IMR-90 (cell line): Measurements from ENCODE around the gene RBM39. TPM values are rescaled to one million over a fixed set of nuclear protein-coding genes. Genes with fewer than 3 reads are reported as not detected.

Experiments
- ATAC-seq: fragments of 200-7000 bp; cut with Tn5 transposase; 2 replicates; pipeline ENCODE4 v1.9.1; 2020; ENCODE audit warnings: low read depth, mild to moderate bottlenecking, moderate library complexity
- BruUV-seq: library from RNA; stranded (reverse); fragments of 400-500 nt; replicated peaks from 2 replicates; lab custom pipeline; 2021; lab: Mats Ljungman, UMichigan
- CTCF ChIA-PET: fragments of 300-600 bp; formaldehyde crosslinking; extraction: SDS; loops from one replicate; lab custom pipeline; 2021; ENCODE audit warnings: antibody characterized with exemption; lab: Yijun Ruan, JAX
- POLR2A ChIA-PET: fragments of 300-600 bp; sonication (Branson Sonifier 250); formaldehyde crosslinking; loops from one replicate; lab custom pipeline; 2022; ENCODE audit warnings: antibody characterized with exemption; ENCODE audit not compliant: unreplicated experiment; lab: Charles Lee
- DNase-seq: peaks from one replicate; pipeline ENCODE4 v3.0.0; 2013
- H2AFZ ChIP-seq: replicated peaks from 2 replicates; pipeline ENCODE3; 2013; ENCODE audit warnings: low read length, mild to moderate bottlenecking; ENCODE audit not compliant: poor library complexity
- H2AK5ac ChIP-seq: 2 replicates; pipeline ENCODE4 v1.6.1; 2013; ENCODE audit warnings: low read depth, low read length, inconsistent platforms
- H2AK9ac ChIP-seq: replicated peaks from 2 replicates; pipeline ENCODE3; 2013; ENCODE audit warnings: mild to moderate bottlenecking, low read depth, low read length, moderate library complexity; ENCODE audit not compliant: poor library complexity
- H2BK120ac ChIP-seq: 2 replicates; pipeline ENCODE4 v1.6.1; 2013; ENCODE audit warnings: low read depth, low read length, inconsistent platforms
- H2BK15ac ChIP-seq: 3 replicates; pipeline ENCODE4 v1.6.1; 2013; ENCODE audit warnings: low read depth, low read length, inconsistent platforms
- H2BK20ac ChIP-seq: 2 replicates; pipeline ENCODE4 v1.6.1; 2013; ENCODE audit warnings: low read depth, mild to moderate bottlenecking, inconsistent platforms, low read length, moderate library complexity
- H2BK5ac ChIP-seq: 2 replicates; pipeline ENCODE4 v1.6.1; 2013; ENCODE audit warnings: mild to moderate bottlenecking, low read depth, low read length, inconsistent platforms; ENCODE audit not compliant: poor library complexity, severe bottlenecking
- H3K14ac ChIP-seq: replicated peaks from 2 replicates; pipeline ENCODE4 v1.6.1; 2013; ENCODE audit warnings: low read depth, low read length, inconsistent platforms
- H3K18ac ChIP-seq: 2 replicates; pipeline ENCODE4 v1.6.1; 2013; ENCODE audit warnings: low read depth, low read length, control low read depth
- H3K23ac ChIP-seq: 2 replicates; pipeline ENCODE4 v1.6.1; 2013; ENCODE audit warnings: low read depth, low read length, inconsistent platforms
- H3K27ac ChIP-seq: 2 replicates; pipeline ENCODE4 v1.5.1; 2013; ENCODE audit warnings: mild to moderate bottlenecking, control low read depth, low read length; ENCODE audit not compliant: insufficient read depth
- H3K27me3 ChIP-seq: 2 replicates; pipeline ENCODE4 v1.6.1; 2013; ENCODE audit warnings: low read length; ENCODE audit not compliant: control insufficient read depth, insufficient read depth
- H3K36me3 ChIP-seq: 2 replicates; pipeline ENCODE4 v1.6.1; 2013; ENCODE audit warnings: low read length, mixed read lengths; ENCODE audit not compliant: control insufficient read depth, insufficient read depth
- H3K4ac ChIP-seq: 2 replicates; pipeline ENCODE4 v1.6.1; 2013; ENCODE audit warnings: low read depth, low read length, inconsistent platforms
- H3K4me1 ChIP-seq: 2 replicates; pipeline ENCODE4 v1.6.1; 2013; ENCODE audit warnings: low read length, mixed read lengths; ENCODE audit not compliant: control insufficient read depth, insufficient read depth
- H3K4me2 ChIP-seq: 2 replicates; pipeline ENCODE4 v1.6.1; 2013; ENCODE audit warnings: low read depth, mild to moderate bottlenecking, control low read depth, low read length, moderate library complexity
- H3K4me3 ChIP-seq: 2 replicates; pipeline ENCODE4 v1.5.1; 2013; ENCODE audit warnings: low read depth, mild to moderate bottlenecking, control low read depth, low read length, moderate library complexity; ENCODE audit not compliant: insufficient read depth
- H3K56ac ChIP-seq: 2 replicates; pipeline ENCODE4 v1.6.1; 2013; ENCODE audit warnings: low read length, inconsistent platforms; ENCODE audit not compliant: insufficient read depth; ENCODE audit errors: extremely low read depth
- H3K79me1 ChIP-seq, 2 experiments: 2 replicates each; pipeline ENCODE4 v1.6.1; 2013; ENCODE audit warnings: low read length in 2 of 2, inconsistent platforms in 1 of 2, low read depth in 1 of 2
- H3K9ac ChIP-seq: 2 replicates; pipeline ENCODE4 v1.6.1; 2013; ENCODE audit warnings: low read depth, low read length, control low read depth
- H3K9me1 ChIP-seq: 2 replicates; pipeline ENCODE4 v1.6.1; 2013; ENCODE audit warnings: low read length, inconsistent platforms; ENCODE audit not compliant: insufficient read depth
- H3K9me3 ChIP-seq: 2 replicates; pipeline ENCODE4 v1.6.1; 2013; ENCODE audit warnings: low read length; ENCODE audit not compliant: control insufficient read depth, insufficient read depth
- H4K20me1 ChIP-seq: 2 replicates; pipeline ENCODE4 v1.6.1; 2013; ENCODE audit warnings: low read length, inconsistent platforms; ENCODE audit not compliant: insufficient read depth
- H4K5ac ChIP-seq: 2 replicates; pipeline ENCODE4 v1.6.1; 2013; ENCODE audit warnings: mild to moderate bottlenecking, low read depth, low read length, control low read depth
- H4K8ac ChIP-seq, 2 experiments: 2 replicates each; pipeline ENCODE4 v1.6.1; 2013; ENCODE audit warnings: low read depth in 2 of 2, low read length in 2 of 2, control low read depth in 1 of 2, inconsistent platforms in 1 of 2
- H4K91ac ChIP-seq: 2 replicates; pipeline ENCODE4 v1.6.1; 2013; ENCODE audit warnings: low read depth, low read length, inconsistent platforms; ENCODE audit not compliant: insufficient read depth
- CEBPB ChIP-seq: IDR thresholded peaks from 2 replicates; pipeline ENCODE4 v1.6.1; 2012; ENCODE audit warnings: low read depth, low read length, improper control_type of control experiment
- CHD1 ChIP-seq: IDR thresholded peaks from 2 replicates; pipeline ENCODE4 v1.6.1; 2012; ENCODE audit warnings: low read depth, low read length, improper control_type of control experiment
- CTCF ChIP-seq: conservative IDR thresholded peaks from 2 replicates; pipeline ENCODE4 v1.5.1; 2012; ENCODE audit warnings: mild to moderate bottlenecking, low read depth, low read length, improper control_type of control experiment
- ELK1 ChIP-seq: fragments of 150-350 bp; IDR thresholded peaks from 2 replicates; pipeline ENCODE4 v1.6.1; 2016; ENCODE audit warnings: low read depth, mild to moderate bottlenecking, low read length, moderate library complexity, borderline replicate concordance
- FOS ChIP-seq: fragments of 150-350 bp; IDR thresholded peaks from 2 replicates; pipeline ENCODE4 v1.6.1; 2016; ENCODE audit warnings: low read depth, low read length
- MAFK ChIP-seq: IDR thresholded peaks from 2 replicates; pipeline ENCODE4 v1.6.1; 2012; ENCODE audit warnings: low read depth, low read length, improper control_type of control experiment
- MAZ ChIP-seq: IDR thresholded peaks from 2 replicates; pipeline ENCODE4 v1.6.1; 2012; ENCODE audit warnings: low read depth, mild to moderate bottlenecking, low read length, improper control_type of control experiment, moderate library complexity, borderline replicate concordance
- MXI1 ChIP-seq: IDR thresholded peaks from 2 replicates; pipeline ENCODE4 v1.6.1; 2012; ENCODE audit warnings: low read depth, mild to moderate bottlenecking, low read length, moderate library complexity, borderline replicate concordance
- NFE2L2 ChIP-seq: fragments of 150-350 bp; IDR thresholded peaks from 2 replicates; pipeline ENCODE4 v1.6.1; 2016; ENCODE audit warnings: low read depth, mild to moderate bottlenecking, low read length
- POLR2A ChIP-seq: IDR thresholded peaks from 2 replicates; pipeline ENCODE4 v1.6.1; 2012; ENCODE audit warnings: mild to moderate bottlenecking, low read depth, low read length
- RAD21 ChIP-seq: IDR thresholded peaks from 2 replicates; pipeline ENCODE4 v1.6.1; 2012; ENCODE audit warnings: low read length, improper control_type of control experiment
- RCOR1 ChIP-seq: IDR thresholded peaks from 2 replicates; pipeline ENCODE4 v1.6.1; 2012; ENCODE audit warnings: mild to moderate bottlenecking, low read length, improper control_type of control experiment; ENCODE audit not compliant: insufficient replicate concordance
- RFX5 ChIP-seq: IDR thresholded peaks from 2 replicates; pipeline ENCODE4 v1.8.0; 2012; ENCODE audit warnings: low read depth, mild to moderate bottlenecking, low read length, moderate library complexity
- SMC3 ChIP-seq: fragments of 150-350 bp; IDR thresholded peaks from 2 replicates; pipeline ENCODE4 v1.6.1; 2016; ENCODE audit warnings: low read depth, mild to moderate bottlenecking, antibody characterized with exemption, low read length, moderate library complexity
- WGBS, 2 experiments: methylation state at CpG; one replicate each; pipeline versions ENCODE4 v1.1.5 to v1.1.7; 2013; ENCODE audit warnings: missing lambda C conversion rate in 2 of 2; ENCODE audit not compliant: insufficient read length in 1 of 2; ENCODE audit errors: extremely low coverage in 2 of 2; 5-methylcytosine and 5-hydroxymethylcytosine counted together
- dilution Hi-C: fragments of 300-500 bp; cut with HindIII; formaldehyde crosslinking; loops from one replicate; pipeline ENCODE4 v1.14.3; 2018; ENCODE audit warnings: low sequenced_read_pairs; ENCODE audit not compliant: unreplicated experiment
- in situ Hi-C: fragments of 300-500 bp; cut with MboI; formaldehyde crosslinking; loops from 3 replicates; pipeline ENCODE4 v1.14.3; 2019; ENCODE audit warnings: low sequenced_read_pairs, inconsistent platforms, mixed read lengths
- intact Hi-C: fragments of 100-400 bp; cut with micrococcal nuclease; formaldehyde crosslinking; loops from 2 replicates; pipeline ENCODE4 v1.10.0; 2022
- polyA plus RNA-seq, 3 experiments: library from polyadenylated mRNA; depleted of rRNA; stranded (reverse); fragments of >200 nt; gene quantifications; 2 replicates each; pipeline ENCODE4 v1.2.3, GENCODE V29; 2012; ENCODE audit warnings: low replicate concordance in 1 of 3
- total RNA-seq: library from RNA; depleted of rRNA; stranded (reverse); fragments of >200 nt; gene quantifications from 2 replicates; pipeline ENCODE4 v1.2.3, GENCODE V29; 2012
- TF ChIP-seq, protein P1 (sequence below): fragments of 150-350 bp; IDR thresholded peaks from 2 replicates; pipeline ENCODE4 v1.6.1; 2017; ENCODE audit warnings: mild to moderate bottlenecking, antibody characterized with exemption, low read length, low read depth

Gene RBM39
- total and polyA plus RNA-seq, 2 of the 4 experiments (the other 2 are of a cell fraction) = 106 to 166 TPM

DNA sequence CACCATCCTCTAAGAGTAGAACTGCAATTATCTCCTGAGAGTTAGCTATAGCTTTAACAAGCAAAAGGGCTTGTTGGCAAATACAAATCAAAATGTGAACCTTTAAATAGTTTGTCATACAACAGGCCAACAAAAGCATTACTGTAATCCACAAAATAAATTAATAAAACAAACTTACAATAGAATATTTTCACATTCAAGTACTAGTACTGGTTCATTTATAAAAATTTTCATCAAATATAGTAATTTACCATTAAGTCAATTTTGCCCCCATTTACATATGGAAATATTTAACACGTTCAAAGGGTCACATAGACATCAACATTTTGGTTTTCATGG is 9.4 kb downstream of the RBM39 start:
- no peak overlapping the region for H3K23ac ChIP-seq
- intact Hi-C loops (no loop called here), dilution Hi-C loops (no loop called here), in situ Hi-C loops (no loop called here)
- ChIA-PET CTCF (no interaction called here), POLR2A (no interaction called here)
- no peak overlapping the region for H2BK20ac ChIP-seq
- H3K9me3 ChIP-seq = no peaks in the 10 kb centered on the region
- no peak overlapping the region for H3K4me3 ChIP-seq
- no peak overlapping the region for H4K8ac ChIP-seq
- H3K9me1 ChIP-seq = no peaks in the 10 kb centered on the region; the same call in 1 of the 2 replicates
- no peak overlapping the region for H3K9ac ChIP-seq
- no peak overlapping the region for H4K91ac ChIP-seq
- no peaks in the 10 kb centered on the region for H3K27me3 ChIP-seq
- no peak for ATAC-seq
- no peak overlapping the region for H2AFZ ChIP-seq
- no peak overlapping the region for H3K56ac ChIP-seq
- no peak overlapping the region for H4K5ac ChIP-seq
- no peak overlapping the region for H3K14ac ChIP-seq
- peaks cover 98% of the 10 kb centered on the region for H4K20me1 ChIP-seq
- H3K36me3 ChIP-seq = peaks cover 69% of the 10 kb centered on the region
- no peak for DNase-seq
- TF ChIP-seq POLR2A (no peak), ELK1 (no peak), CEBPB (no peak), NFE2L2 (no peak), SMC3 (no peak), CHD1 (no peak), MAFK (no peak), RFX5 (no peak), FOS (no peak), RAD21 (no peak), MXI1 (no peak), MAZ (no peak), CTCF (no peak), RCOR1 (no peak)
- TF ChIP-seq, protein P1, sequence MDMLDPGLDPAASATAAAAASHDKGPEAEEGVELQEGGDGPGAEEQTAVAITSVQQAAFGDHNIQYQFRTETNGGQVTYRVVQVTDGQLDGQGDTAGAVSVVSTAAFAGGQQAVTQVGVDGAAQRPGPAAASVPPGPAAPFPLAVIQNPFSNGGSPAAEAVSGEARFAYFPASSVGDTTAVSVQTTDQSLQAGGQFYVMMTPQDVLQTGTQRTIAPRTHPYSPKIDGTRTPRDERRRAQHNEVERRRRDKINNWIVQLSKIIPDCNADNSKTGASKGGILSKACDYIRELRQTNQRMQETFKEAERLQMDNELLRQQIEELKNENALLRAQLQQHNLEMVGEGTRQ = no peak
- no CpG with 5 or more reads among the region's 1 CpG for WGBS, 2 experiments
- no peak overlapping the region for H3K4ac ChIP-seq
- H3K4me2 ChIP-seq = no peak overlapping the region
- no peak overlapping the region for H2AK5ac ChIP-seq
- H3K79me1 ChIP-seq = peaks cover 0 to 30% of the 10 kb centered on the region in 2 experiments; a peak in 3 of 4 replicates
- no peak overlapping the region for H2BK120ac ChIP-seq
- 0 out of 2 replicates have a peak, but pooled peaks cover 2% of the 10 kb centered on the region for H3K4me1 ChIP-seq
- BruUV-seq = no TSS peak
- H3K27ac ChIP-seq = no peak overlapping the region
- no peak overlapping the region for H2BK5ac ChIP-seq
- no peak overlapping the region for H2BK15ac ChIP-seq
- H2AK9ac ChIP-seq = no peak overlapping the region
- H3K18ac ChIP-seq = no peak overlapping the region
